T-helper 2 cell (primary cell): Measurements from ENCODE around the gene KCNK18.
"Not testable (repeated sequence)": the region's sequence is repeated elsewhere in the genome, so short reads cannot be mapped to it uniquely, and the experiment has no call there.

Source experiments
- DNase-seq, 5 experiments: peaks; one replicate each; pipeline versions ENCODE4 v3.0.0 to v3.0.0-alpha.2; 2012 to 2022

The KCNK18 gene

GRCh38 chr10:117222976-117223692, 25.8 kb downstream of the KCNK18 start:
- DNase-seq, result no peak

GRCh38 chr10:117223693-117224430, 26.6 kb downstream of the KCNK18 start:
- no peak for DNase-seq

- no peak for DNase-seq
These were observed 27.6 kb downstream of the KCNK18 start for GRCh38 chr10:117224881-117225280.

- no peak for DNase-seq
These were observed 29.6 kb downstream of the KCNK18 start for GRCh38 chr10:117226813-117227451.

GRCh38 chr10:117228210-117228609, 30.9 kb downstream of the KCNK18 start:
- no peak for DNase-seq

GRCh38 chr10:117230107-117230506, 32.8 kb downstream of the KCNK18 start:
- not testable (repeated sequence) for DNase-seq

- DNase-seq, result no peak
These were observed 40.2 kb downstream of the KCNK18 start for GRCh38 chr10:117237401-117237991.

- DNase-seq, result no peak
These were observed 41.8 kb downstream of the KCNK18 start for GRCh38 chr10:117239051-117239450.

GRCh38 chr10:117239721-117240620, 42.7 kb downstream of the KCNK18 start:
- DNase-seq, result no peak

GRCh38 chr10:117240621-117241529, 43.6 kb downstream of the KCNK18 start, which contains the start of gene SLC18A2:
Gene SLC18A2, plus strand, starts transcription at chr10:117241114. Its CDS starts 580 bp downstream, at chr10:117241694.
- DNase-seq, result no peak

- DNase-seq, result no peak
These were observed 44.5 kb downstream of the KCNK18 start for GRCh38 chr10:117241541-117242462.

GRCh38 chr10:117242463-117242832, 45.2 kb downstream of the KCNK18 start:
- DNase-seq, result no peak

- DNase-seq, result no peak
These were observed 49.8 kb downstream of the KCNK18 start for GRCh38 chr10:117246997-117247671.

- DNase-seq, result peak in 1 of 5 experiments; percentile 11
These were observed 51.6 kb downstream of the KCNK18 start for GRCh38 chr10:117248750-117249465.

GRCh38 chr10:117249493-117250093, 52.3 kb downstream of the KCNK18 start:
- DNase-seq, result peak in 1 of 5 experiments; percentile 26

GRCh38 chr10:117250411-117250810, 53.1 kb downstream of the KCNK18 start:
- DNase-seq, result peak in 1 of 5 experiments; percentile 14

GRCh38 chr10:117253908-117254307, 56.6 kb downstream of the KCNK18 start:
- DNase-seq, result no peak

GRCh38 chr10:117254338-117254737, 57.0 kb downstream of the KCNK18 start:
- no peak for DNase-seq
